Neural progenitor cell (in vitro differentiated cells): ENCODE measurements around the gene SEL1L3. TPM values are rescaled to one million over a fixed set of nuclear protein-coding genes. Genes with fewer than 3 reads are reported as not detected.
A peak's percentile ranks its signal among the peaks of the same experiment; 100 is the strongest.
"Not testable (repeated sequence)": the region's sequence is repeated elsewhere in the genome, so short reads cannot be mapped to it uniquely, and the experiment has no call there.

Experiments
- DNase-seq: peaks from one replicate; pipeline ENCODE4 v3.0.0-alpha.2; 2016; ENCODE audit warnings: low spot score
- H2AFZ ChIP-seq: fragments of 200-600 bp; sonication (generic); replicated peaks from 2 replicates; pipeline ENCODE4 v1.6.1; 2016; ENCODE audit warnings: antibody characterized with exemption
- H3F3A ChIP-seq: fragments of 200-600 bp; sonication (generic); 2 replicates; pipeline ENCODE4 v1.6.1; 2016; ENCODE audit warnings: antibody characterized with exemption, low read depth
- H3K27ac ChIP-seq: fragments of 200-600 bp; sonication (generic); 2 replicates; pipeline ENCODE4 v1.5.1; 2016; ENCODE audit warnings: mild to moderate bottlenecking
- H3K27me3 ChIP-seq: fragments of 200-600 bp; sonication (generic); 2 replicates; pipeline ENCODE4 v1.6.1; 2016; ENCODE audit warnings: mild to moderate bottlenecking, moderate library complexity
- H3K36me3 ChIP-seq: fragments of 200-600 bp; sonication (generic); 2 replicates; pipeline ENCODE4 v1.5.1; 2016
- H3K4me1 ChIP-seq: fragments of 200-600 bp; sonication (generic); 2 replicates; pipeline ENCODE4 v1.6.1; 2016; ENCODE audit warnings: mixed run types
- H3K4me2 ChIP-seq: fragments of 200-600 bp; sonication (generic); 2 replicates; pipeline ENCODE4 v1.6.1; 2016
- H3K4me3 ChIP-seq: fragments of 200-600 bp; sonication (generic); 2 replicates; pipeline ENCODE4 v1.5.1; 2016
- H3K79me2 ChIP-seq: fragments of 200-600 bp; sonication (generic); 2 replicates; pipeline ENCODE4 v1.6.1; 2016; ENCODE audit warnings: low read depth
- H3K9ac ChIP-seq: fragments of 200-600 bp; sonication (generic); 2 replicates; pipeline ENCODE4 v1.6.1; 2016
- H3K9me3 ChIP-seq: fragments of 200-600 bp; sonication (generic); 2 replicates; pipeline ENCODE4 v1.5.1; 2016; ENCODE audit warnings: low read depth
- H4K20me1 ChIP-seq: fragments of 200-600 bp; sonication (generic); 2 replicates; pipeline ENCODE4 v1.6.1; 2016; ENCODE audit warnings: low read depth
- H3K27ac Mint-ChIP-seq: 3 replicates; pipeline ENCODE4 v1.8.0; 2021; ENCODE audit warnings: mixed read lengths
- H3K27me3 Mint-ChIP-seq: 2 replicates; pipeline ENCODE4 v1.8.0; 2022; ENCODE audit warnings: low read depth, mild to moderate bottlenecking, inconsistent platforms, moderate library complexity, mixed read lengths; ENCODE audit not compliant: insufficient read depth
- H3K36me3 Mint-ChIP-seq: 3 replicates; pipeline ENCODE4 v1.8.0; 2021; ENCODE audit warnings: mixed read lengths
- H3K4me1 Mint-ChIP-seq: 3 replicates; pipeline ENCODE4 v1.8.0; 2021; ENCODE audit warnings: mixed read lengths
- H3K4me3 Mint-ChIP-seq: 3 replicates; pipeline ENCODE4 v1.8.0; 2021; ENCODE audit warnings: mild to moderate bottlenecking, moderate library complexity, mixed read lengths
- H3K9me3 Mint-ChIP-seq: 3 replicates; pipeline ENCODE4 v1.8.0; 2020; ENCODE audit warnings: mixed read lengths
- EZH2 ChIP-seq: fragments of 200-600 bp; sonication (generic); IDR thresholded peaks from 2 replicates; pipeline ENCODE4 v1.6.1; 2017; ENCODE audit warnings: antibody characterized with exemption, mild to moderate bottlenecking, moderate library complexity
- EZH2phosphoT487 ChIP-seq: fragments of 200-600 bp; sonication (generic); IDR thresholded peaks from 2 replicates; pipeline ENCODE4 v1.6.1; 2017; ENCODE audit warnings: antibody characterized with exemption
- total RNA-seq: library from RNA; depleted of rRNA; stranded (reverse); fragments of >200 nt; gene quantifications from 2 replicates; pipeline ENCODE4 v1.2.3, GENCODE V29; 2015; ENCODE audit warnings: low replicate concordance
- TF ChIP-seq, protein P1 (sequence below): fragments of 200-600 bp; sonication (generic); IDR thresholded peaks from 2 replicates; pipeline ENCODE4 v1.5.1; 2017; ENCODE audit warnings: antibody characterized with exemption, mild to moderate bottlenecking

The SEL1L3 gene
- total RNA-seq, result 49.6 and 87.2 TPM in 2 replicates

DNA sequence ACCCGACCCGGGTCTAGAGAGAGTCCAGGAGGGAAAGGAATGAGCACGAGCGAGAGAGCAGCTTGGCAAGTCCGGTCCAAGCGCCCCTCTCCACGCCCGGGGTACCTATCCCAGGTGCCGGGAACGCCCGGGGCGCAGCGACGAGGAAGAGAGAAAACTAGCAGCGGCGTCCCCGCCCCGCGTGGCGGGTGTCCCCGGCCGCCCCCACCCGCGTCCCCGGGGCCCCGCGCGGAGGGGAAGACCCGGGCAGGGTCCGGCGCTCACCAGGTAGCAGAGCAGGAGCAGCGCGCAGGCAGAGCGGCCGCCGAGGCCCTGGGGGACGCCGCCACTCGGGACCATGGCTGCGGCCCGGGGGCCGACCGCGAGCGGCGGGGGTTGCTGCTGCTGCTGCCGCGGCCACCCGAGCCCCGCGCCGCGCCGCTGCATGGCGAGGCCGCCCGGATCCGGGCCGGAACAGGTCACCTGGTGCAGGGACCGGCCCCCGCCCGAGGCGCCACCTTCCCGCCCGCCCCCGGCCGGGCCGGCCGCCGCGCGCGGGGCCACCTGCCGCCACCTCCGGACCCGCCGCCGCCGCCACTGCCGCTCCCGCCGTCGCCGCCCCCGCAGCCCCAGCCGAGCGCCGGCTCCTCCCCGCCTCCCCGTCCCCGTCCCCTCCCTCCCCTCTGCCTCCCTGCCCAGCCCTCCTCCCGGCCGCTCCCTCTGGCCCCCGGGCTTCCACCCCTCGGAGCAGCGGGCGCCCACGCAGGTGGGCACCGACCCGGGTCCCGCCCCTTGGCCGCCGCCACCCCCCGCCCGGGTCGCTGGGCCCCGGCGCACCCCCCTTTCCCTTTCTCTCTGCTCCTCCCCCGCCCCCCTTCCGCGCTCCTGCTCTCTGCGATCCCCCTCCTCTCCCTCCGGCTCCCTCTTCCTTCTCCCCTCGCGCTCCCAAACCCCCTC is at the start of gene SEL1L3:
Gene SEL1L3, minus strand, starts transcription at position 578 of the 936 bp plus-strand sequence. Its CDS starts 152 bp downstream, at position 426.
- Histone ChIP-seq H3K9ac (no peak within 1 kb of the TSS), H3K27ac (no peak within 1 kb of the TSS), H3K4me3 (peak within 1 kb of the TSS; percentile 94), H3K4me2 (peak within 1 kb of the TSS; percentile 96), H3K36me3 (no peaks in the 10 kb centered on the region), H3K79me2 (peaks cover 31% of the 10 kb centered on the region), H3K9me3 (no peaks in the 10 kb centered on the region), H3F3A (peaks cover 25% of the 10 kb centered on the region), H3K27me3 (peaks cover 24% of the 10 kb centered on the region), H2AFZ (peak within 1 kb of the TSS; percentile 85), H4K20me1 (peaks cover 8% of the 10 kb centered on the region), H3K4me1 (peaks cover 31% of the 10 kb centered on the region)
- Mint-ChIP-seq H3K27ac (peak within 1 kb of the TSS; percentile 65), H3K4me3 (peak within 1 kb of the TSS; percentile 94), H3K27me3 (peaks cover 8% of the 10 kb centered on the region), H3K9me3 (no peaks in the 10 kb centered on the region), H3K4me1 (peaks cover 31% of the 10 kb centered on the region), H3K36me3 (peaks cover 2% of the 10 kb centered on the region)
- DNase-seq, result peak; percentile 75
- TF ChIP-seq, protein P1, sequence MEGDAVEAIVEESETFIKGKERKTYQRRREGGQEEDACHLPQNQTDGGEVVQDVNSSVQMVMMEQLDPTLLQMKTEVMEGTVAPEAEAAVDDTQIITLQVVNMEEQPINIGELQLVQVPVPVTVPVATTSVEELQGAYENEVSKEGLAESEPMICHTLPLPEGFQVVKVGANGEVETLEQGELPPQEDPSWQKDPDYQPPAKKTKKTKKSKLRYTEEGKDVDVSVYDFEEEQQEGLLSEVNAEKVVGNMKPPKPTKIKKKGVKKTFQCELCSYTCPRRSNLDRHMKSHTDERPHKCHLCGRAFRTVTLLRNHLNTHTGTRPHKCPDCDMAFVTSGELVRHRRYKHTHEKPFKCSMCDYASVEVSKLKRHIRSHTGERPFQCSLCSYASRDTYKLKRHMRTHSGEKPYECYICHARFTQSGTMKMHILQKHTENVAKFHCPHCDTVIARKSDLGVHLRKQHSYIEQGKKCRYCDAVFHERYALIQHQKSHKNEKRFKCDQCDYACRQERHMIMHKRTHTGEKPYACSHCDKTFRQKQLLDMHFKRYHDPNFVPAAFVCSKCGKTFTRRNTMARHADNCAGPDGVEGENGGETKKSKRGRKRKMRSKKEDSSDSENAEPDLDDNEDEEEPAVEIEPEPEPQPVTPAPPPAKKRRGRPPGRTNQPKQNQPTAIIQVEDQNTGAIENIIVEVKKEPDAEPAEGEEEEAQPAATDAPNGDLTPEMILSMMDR, result no peak
- TF ChIP-seq EZH2phosphoT487 (no peak), EZH2 (no peak)

DNA sequence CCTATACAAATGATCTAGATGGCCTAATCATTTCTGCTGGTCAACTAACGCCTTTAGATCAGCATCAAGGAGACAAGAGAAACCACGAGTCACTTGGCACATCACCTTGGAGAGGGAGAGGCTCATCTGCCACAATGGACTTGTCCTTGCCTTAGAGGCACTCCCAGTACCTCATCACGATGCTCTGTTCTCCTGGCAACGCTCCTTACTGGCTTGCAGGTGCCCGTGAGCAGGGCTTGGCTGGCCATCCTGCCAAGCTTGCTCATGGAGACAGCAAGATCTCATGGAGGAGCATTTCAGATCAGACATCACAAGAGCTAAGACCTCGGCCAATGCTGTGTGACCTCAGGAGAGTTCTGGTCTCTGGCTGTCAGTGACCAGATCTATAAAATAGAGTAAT is 48.6 kb upstream of the SEL1L3 start:
- Histone ChIP-seq H4K20me1 (no peaks in the 10 kb centered on the region), H3K4me2 (no peak overlapping the region), H3K27me3 (no peaks in the 10 kb centered on the region), H3K9me3 (no peaks in the 10 kb centered on the region), H3K4me1 (peaks cover 17% of the 10 kb centered on the region), H3K36me3 (no peaks in the 10 kb centered on the region), H3K9ac (no peak overlapping the region), H3F3A (peaks cover 26% of the 10 kb centered on the region), H2AFZ (no peak overlapping the region), H3K27ac (no peak overlapping the region), H3K4me3 (no peak overlapping the region), H3K79me2 (peaks cover 18% of the 10 kb centered on the region)
- Mint-ChIP-seq H3K27me3 (peaks cover 8% of the 10 kb centered on the region), H3K4me1 (peaks cover 32% of the 10 kb centered on the region), H3K4me3 (no peak overlapping the region), H3K36me3 (peaks cover 3% of the 10 kb centered on the region), H3K9me3 (peaks cover 7% of the 10 kb centered on the region), H3K27ac (no peak overlapping the region)
- TF ChIP-seq EZH2phosphoT487, result no peak
- TF ChIP-seq, protein P1, result no peak
- no peak for TF ChIP-seq EZH2
- DNase-seq, result no peak

DNA sequence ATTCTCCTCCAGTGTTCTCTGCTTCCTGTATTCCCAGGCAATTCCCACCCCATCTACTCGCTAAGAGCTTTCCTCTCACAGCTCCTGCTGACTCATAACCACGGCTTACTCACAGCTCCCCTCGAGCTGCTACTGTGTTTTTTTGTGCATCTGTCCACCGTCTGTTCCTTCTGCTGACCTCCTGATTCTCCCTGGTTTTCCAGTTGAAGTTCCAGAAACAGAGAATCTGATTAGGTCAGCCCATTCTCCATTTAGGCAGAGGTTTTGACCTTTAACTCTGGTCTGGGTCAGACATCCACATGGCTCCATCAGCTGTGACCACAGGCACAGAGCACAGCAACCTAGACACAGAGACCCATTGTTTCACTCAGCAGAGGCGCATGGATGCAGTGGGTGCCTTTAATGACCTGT is 45.7 kb upstream of the SEL1L3 start:
- peaks cover 19% of the 10 kb centered on the region for H3K4me1 Mint-ChIP-seq
- H2AFZ ChIP-seq, result no peak overlapping the region
- H3K27ac Mint-ChIP-seq, result no peak overlapping the region
- H3K4me2 ChIP-seq, result no peak overlapping the region
- no peaks in the 10 kb centered on the region for H3K79me2 ChIP-seq
- H3K36me3 Mint-ChIP-seq, result peaks cover 3% of the 10 kb centered on the region
- no peak for DNase-seq
- peaks cover 7% of the 10 kb centered on the region for H3K9me3 Mint-ChIP-seq
- H3K9ac ChIP-seq, result no peak overlapping the region
- H3K4me3 ChIP-seq, result no peak overlapping the region
- no peaks in the 10 kb centered on the region for H4K20me1 ChIP-seq
- no peak overlapping the region for H3K27ac ChIP-seq
- TF ChIP-seq EZH2 (no peak), EZH2phosphoT487 (no peak)
- TF ChIP-seq, protein P1, result no peak
- peaks cover 9% of the 10 kb centered on the region for H3F3A ChIP-seq
- H3K4me3 Mint-ChIP-seq, result no peak overlapping the region
- H3K36me3 ChIP-seq, result no peaks in the 10 kb centered on the region
- peaks cover 8% of the 10 kb centered on the region for H3K27me3 Mint-ChIP-seq
- H3K27me3 ChIP-seq, result no peaks in the 10 kb centered on the region
- no peaks in the 10 kb centered on the region for H3K9me3 ChIP-seq
- H3K4me1 ChIP-seq, result peaks cover 6% of the 10 kb centered on the region

DNA sequence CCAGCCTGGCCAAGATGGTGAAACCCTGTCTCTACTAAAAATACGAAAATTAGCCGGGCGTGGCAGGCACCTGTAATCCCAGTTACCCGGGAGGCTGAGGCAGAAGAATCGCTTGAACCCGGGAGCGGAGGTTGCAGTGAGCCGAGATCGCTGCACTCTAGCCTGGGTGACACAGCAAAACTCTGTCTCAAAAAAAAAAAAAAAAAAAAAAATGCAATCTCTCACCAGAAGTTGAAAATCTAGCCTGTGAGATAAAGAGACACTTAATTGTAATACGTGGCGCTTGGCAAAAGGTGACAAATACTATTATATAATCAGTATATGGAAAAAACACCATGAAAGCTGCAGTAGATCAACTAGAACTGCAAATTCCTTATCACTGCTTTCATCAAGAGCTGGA is 43.3 kb upstream of the SEL1L3 start:
- not testable (repeated sequence) for H3K27ac ChIP-seq, H3K79me2 ChIP-seq, H3K4me3 ChIP-seq, H3K36me3 Mint-ChIP-seq, H3K9me3 ChIP-seq, H3K27me3 ChIP-seq, H3K27me3 Mint-ChIP-seq, H3K9ac ChIP-seq, H2AFZ ChIP-seq, H3F3A ChIP-seq, H3K9me3 Mint-ChIP-seq, H3K4me3 Mint-ChIP-seq, H4K20me1 ChIP-seq, H3K27ac Mint-ChIP-seq, DNase-seq, H3K4me2 ChIP-seq, H3K4me1 ChIP-seq, H3K36me3 ChIP-seq
- peaks cover 12% of the 10 kb centered on the region for H3K4me1 Mint-ChIP-seq
